H54 (cell line): ENCODE measurements around the gene RAB6A.

Experiments
- DNase-seq: peaks from one replicate; pipeline ENCODE4 v3.0.0; 2011; ENCODE audit warnings: low spot score, mixed read lengths; ENCODE audit not compliant: insufficient read length
- FAIRE-seq: peaks from 3 replicates; lab custom pipeline; 2011; peaks lifted over from hg19 to GRCh38; lab: Jason Lieb, UNC
- POLR2A ChIP-seq: IDR thresholded peaks from 2 replicates; pipeline ENCODE4 v1.6.1; 2011; ENCODE audit warnings: low read depth, mild to moderate bottlenecking, low read length

Gene RAB6A

DNA sequence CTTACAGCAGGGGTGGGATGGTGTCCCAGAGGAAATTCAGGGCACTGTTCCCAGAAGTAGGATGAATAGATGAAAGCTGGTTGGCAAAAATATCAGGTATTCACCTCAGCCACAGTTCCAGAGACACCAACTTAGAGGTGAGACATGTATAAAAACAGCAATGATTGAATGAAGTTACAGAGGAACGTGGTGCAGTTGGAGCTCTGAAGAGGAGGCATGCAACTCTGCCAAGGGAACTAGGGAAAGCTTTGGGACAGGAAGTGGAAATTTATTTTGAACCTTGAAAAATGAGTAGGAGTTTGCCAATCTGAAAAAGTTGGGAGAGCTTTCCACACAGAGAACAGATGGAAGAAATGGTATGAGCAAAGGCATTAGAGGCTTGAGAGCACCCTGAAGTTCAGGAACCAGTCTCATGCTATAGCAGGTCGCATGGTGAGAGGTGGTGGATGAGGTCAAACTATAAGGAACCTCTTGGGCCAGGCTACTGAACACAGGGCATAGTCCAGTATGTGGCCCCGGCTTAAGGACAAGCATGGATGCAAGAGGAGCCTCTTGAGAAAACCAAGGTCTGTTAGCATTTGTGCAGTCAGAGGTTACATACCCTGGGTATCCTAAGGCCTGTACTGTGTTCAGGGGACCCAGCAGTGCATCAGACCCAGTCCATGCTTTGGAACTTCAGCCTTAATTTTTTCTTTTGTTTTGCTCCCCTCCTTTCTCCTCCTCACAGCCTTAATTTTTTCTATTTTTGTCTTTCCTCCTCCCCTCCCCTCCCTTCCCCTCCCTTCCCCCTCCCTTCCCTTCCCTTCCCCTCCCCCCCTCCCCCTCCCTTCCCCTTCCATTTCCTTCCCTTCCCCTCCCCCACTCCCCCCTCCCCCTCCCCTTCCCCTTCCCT, 97.0 kb downstream of the RAB6A start:
- TF ChIP-seq POLR2A = no peak
- no peak for FAIRE-seq
- DNase-seq = no peak

DNA sequence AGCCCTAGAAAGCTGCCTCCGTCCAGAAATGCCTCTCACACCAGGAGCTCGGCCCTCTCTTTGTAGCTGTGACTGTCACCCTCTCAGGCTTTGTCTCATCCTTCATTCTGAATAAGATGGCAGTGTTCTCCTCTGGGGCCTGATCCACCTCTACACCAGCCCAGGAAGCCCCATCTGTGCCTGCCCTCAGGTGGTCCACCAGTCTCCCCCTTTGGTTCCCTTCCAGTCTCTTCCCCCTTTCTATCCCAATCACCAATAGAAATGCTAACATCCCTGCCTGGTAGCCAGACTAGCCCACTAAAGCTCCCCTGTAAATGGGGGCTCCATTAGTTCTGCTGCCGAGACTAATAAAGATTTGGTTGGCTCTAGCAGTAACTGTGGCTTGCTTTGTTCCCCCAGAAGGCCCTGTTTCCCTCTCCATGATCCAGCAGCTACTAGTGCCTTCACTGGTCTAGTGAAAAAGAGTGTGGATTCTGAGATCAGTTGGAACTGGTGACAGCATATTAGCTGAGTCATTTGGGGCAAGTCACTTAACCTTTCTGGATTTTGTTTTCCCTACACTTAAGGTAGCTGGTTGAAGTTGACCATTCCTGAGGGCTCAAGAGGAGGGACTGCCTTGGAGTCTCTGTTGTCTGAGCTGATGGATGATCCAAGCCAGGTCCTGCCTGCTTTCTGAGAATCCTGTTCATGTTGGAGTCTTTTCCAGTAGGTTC, 98.3 kb downstream of the RAB6A start:
- no peak for FAIRE-seq
- TF ChIP-seq POLR2A = no peak
- DNase-seq = no peak

DNA sequence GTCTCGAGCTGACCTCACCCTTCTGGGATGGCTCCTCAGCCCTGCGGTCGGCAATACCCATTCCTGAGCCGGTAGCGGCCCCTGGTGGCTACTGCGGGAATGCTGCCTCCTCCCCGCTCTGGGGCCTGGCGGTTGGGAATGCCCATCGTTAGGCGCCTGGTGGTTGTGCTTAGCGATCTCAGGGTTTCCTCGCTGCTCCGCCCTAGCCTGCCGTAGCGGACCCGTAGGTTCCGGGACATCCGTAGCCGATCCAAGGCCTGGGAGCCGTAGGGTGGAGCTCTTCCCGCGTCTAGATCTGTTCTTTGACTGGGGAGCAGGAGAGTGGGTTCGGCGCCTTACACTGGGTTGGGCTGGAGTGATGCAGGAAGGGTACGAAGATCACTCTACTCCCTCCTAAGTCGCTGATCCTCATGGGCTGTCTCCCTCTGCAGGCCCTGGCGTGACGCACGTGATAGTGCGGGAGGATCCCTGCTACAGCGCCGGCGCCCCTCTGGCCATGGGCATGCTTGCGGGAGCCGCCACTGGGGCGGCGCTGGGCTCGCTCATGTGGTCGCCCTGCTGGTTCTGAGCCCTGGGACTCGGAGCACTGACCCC, 99.7 kb downstream of the RAB6A start:
- TF ChIP-seq POLR2A = no peak
- peak; percentile 97 for DNase-seq
- no peak for FAIRE-seq

DNA sequence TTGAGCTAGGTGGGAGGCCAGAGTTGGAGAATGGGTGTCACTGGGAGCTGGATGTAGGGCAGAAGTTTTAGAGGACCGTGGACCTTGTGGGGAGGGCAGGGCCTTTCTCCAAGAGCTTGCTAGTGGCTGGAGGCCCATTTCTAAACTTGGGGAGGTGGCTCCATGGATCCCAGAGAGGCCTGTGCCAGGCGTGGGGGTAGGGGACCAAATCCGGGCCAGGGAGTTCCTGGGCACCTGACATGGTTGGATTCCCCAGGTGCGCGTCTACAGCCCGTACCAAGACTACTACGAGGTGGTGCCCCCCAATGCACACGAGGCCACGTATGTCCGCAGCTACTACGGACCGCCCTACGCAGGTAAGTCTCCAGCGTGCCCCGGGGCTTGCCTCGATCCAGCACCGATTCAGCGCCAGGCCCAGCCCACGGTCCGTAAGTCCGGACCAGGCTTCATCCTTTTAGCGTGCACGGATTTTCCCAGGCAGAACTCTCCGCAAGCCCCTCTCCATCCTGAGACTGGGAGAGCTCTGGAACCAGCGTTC, 100.3 kb downstream of the RAB6A start:
- TF ChIP-seq POLR2A = no peak
- FAIRE-seq = no peak
- DNase-seq = no peak

DNA sequence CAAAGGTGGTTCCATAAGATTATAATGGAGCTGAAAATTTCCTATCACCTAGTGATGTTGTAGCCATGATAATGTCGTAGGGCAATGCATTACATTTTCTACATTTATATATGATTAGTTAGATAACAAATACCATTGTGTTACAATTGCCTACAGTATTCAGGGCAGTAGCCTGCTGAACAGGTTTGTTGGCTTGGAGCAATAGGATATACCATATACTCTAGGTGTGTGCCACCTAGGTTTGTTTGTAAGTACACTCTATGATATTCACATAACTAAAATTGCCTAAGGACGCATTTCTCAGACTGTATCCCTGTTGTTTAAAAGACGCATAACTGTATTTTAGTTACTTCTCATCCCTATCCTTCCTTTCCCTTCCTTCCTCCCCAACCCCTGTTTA, 100.9 kb downstream of the RAB6A start:
- DNase-seq = no peak
- no peak for FAIRE-seq
- TF ChIP-seq POLR2A = no peak

DNA sequence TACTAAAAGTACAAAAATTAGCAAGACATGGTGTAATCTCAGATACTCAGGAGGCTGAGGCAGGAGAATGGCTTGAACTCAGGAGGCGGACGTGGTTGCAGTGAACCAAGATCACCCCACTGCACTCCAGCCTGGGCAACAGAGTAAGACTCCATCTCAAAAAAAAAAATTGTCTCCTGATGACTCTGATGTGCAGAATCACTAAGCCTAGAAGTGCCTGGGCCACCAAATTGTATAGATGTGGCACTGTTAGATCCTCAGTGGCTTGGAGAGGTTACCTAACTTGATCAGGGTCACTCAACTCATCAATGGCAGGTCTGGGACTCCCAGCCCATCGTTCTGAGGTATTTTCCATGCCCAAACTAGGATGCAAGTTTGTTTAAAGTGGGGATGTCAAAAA, 103.9 kb downstream of the RAB6A start:
- FAIRE-seq = no peak
- TF ChIP-seq POLR2A = no peak
- no peak for DNase-seq

DNA sequence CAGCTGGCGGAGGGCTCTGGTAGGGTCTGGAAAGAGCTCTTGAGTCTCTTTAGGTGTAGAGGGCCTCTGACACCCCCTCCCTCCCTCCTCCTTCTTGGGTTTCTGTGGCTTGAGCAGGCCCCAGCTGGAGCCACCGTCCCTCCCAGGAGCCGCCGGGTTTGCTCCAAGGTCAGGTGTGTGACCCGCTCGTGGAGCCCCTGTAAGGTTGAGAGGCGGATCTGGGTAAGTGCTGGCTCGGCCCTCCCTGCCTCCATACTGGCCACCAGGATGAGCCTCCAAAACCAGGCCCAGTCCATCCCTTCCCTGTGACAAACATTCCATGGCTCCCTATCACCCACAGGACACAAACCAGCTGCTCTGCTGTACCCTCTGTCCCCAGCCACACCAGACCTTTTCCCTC, 105.2 kb downstream of the RAB6A start:
- DNase-seq (no peak), FAIRE-seq (no peak)
- TF ChIP-seq POLR2A = no peak

DNA sequence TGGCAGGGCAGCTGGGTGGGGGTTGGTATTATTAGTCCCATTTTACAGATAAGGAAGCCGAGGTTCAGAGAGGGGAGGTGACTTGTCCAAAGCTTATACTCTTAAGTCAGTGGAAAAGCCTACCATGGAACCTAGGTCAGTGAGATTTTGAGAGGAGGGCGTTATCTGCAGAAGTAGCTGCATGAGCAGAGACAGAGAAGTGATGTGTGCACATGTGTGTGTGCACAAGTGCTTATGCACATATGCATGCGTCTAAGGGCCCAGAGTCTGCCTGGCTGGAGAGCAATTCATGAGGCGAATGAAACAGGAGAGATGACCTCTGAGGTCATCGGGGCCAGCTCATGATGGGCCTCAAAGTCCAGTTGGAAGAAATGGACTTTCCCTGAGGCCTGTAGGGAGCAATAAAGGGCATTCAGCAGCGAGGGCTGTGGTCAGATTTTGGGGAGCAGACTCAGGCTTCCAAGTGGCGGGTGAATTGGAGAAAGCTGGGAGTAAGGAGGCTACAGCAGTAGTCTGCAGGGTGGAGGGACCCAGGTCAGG, 106.3 kb downstream of the RAB6A start:
- TF ChIP-seq POLR2A = no peak
- DNase-seq (no peak), FAIRE-seq (no peak)

DNA sequence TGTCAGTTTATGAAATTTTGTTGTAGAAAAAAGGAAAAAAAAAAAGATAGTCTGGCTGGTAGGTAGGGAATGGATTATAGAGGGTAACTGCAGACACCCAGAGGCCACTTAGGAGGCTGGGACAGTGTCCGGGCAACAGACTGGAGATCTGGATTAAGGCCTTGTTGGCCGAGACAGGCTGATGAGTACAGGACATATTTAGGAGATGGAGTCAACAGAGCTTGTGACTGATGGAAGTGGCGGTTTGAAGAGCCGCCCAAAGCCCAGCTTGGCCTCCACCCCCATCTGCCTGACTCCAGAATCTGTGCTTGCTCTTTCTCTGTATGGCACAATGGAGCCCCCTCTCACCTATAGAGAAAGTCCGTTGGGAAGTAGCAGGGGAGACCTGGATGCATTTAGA, 106.9 kb downstream of the RAB6A start:
- DNase-seq (no peak), FAIRE-seq (no peak)
- TF ChIP-seq POLR2A = no peak

DNA sequence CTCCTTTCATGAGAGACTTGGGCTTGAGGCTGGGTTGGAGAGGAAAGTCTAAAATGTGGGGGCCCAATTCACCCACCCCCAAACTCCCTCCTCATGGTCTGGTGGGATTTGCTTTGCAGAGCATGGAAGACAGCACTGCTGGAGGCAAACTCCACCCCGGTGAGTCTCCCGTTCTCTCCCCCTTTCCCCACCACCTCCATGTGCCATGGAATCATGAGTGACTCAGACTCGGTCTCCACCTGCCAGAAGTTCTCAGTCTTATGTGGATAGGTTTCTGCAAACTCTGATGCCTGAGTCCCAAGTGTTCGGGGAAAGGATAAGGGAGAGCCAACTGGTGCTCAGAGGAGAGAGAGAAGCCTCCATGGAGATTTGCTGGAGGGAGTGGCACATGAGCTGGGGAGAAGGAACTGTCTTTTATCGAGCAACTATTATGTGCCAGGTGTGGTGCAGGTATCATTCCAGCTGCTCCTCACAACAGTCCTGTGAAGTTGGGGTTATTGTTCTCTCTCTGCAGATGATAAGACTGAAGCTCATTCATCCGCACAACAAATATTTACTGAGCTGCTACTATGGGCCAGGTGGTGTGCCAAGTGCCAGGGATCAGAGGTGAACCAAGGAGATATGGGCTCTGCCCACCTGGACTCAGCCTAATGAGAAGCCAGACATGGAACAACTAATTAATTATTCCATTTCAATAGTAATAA, 107.9 kb downstream of the RAB6A start:
- no peak for TF ChIP-seq POLR2A
- DNase-seq (no peak), FAIRE-seq (no peak)

DNA sequence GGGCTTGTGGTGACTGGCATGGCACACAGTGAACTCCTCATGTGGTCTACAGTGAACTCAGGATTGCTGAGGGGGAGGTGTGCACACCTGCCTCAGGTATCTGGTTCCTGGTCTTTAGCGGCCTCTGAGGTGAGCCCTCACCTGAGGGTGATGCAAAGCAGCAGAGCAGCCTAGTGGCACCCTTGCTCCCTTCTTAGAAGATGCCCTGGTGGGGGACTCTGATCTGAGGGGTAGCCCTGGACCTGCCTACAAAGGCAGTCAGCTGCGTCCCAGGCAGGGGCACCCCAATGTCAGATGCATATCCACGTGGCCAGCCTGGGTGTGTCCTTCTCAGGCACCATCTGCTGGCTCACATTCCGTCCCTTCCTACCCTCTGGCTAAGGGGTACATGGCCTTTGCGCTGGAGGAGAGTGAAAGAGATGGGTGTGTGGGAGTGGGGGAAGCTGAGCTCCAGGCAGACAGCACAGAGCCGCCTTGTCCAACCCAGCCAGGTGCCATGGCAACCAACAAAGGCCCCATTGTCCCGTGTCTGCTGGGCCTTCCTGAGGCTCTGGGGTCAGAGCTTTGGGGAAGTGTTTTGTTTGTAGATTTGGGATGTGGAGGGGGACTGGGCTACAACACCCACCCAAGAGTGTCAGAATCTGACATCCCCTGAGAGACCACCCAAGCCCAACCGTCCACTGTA, 108.7 kb downstream of the RAB6A start:
- FAIRE-seq (no peak), DNase-seq (no peak)
- no peak for TF ChIP-seq POLR2A

DNA sequence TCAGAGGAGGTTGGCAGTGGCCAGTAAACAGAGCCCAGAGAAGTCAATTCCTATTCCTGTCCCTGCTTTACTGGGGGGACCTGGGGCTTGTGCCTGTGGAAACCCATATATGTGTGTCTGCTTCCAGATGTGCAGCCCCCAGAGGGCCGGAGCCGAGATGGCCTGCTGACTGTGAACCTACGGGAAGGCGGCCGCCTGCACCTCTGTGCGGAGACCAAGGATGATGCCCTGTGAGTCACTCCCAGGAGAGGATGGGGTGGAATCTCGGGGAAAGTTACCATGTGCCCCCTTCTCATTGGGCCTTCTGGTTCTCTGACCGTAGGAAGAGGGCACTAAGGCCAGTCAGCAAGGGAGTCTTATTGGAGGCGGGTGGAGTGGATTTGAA, 109.2 kb downstream of the RAB6A start:
- DNase-seq (no peak), FAIRE-seq (no peak)
- TF ChIP-seq POLR2A = no peak

DNA sequence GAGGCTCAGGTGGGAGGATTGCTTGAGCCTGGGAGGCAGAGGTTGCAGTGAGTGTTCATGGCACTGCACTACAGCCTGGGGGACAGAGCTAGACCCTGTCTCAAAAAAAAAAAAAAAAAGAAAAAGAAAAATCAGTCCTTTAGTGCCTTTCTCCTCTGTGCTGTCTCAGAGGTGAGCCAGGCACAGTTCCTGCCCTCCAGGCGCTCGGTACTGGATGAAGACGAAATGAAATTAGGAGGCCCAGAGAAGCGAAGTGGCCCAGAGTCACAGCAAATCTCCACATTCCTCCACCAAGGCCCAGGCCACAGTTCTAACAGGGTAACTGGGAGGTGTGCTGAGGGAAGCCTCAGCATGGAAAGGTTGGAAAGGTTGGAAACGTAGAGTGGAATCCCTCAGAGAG, 109.6 kb downstream of the RAB6A start:
- no peak for TF ChIP-seq POLR2A
- FAIRE-seq (no peak), DNase-seq (no peak)
